Pancreas (tissue), 10 donors: ENCODE data around the gene ZNF611. TPM values are rescaled to one million over a fixed set of nuclear protein-coding genes. Genes with fewer than 3 reads are reported as not detected.
"Not testable (repeated sequence)": the region's sequence is repeated elsewhere in the genome, so short reads cannot be mapped to it uniquely, and the experiment has no call there.

Experiments used
- ATAC-seq, 4 donors: fragments of 200-7000 bp; cut with Tn5 transposase; one replicate each; pipeline versions ENCODE4 v1.8.0 to v1.9.1; 2020; ENCODE audit warnings: mild to moderate bottlenecking in 4 of 4, moderate library complexity in 4 of 4
- DNase-seq, 6 donors: peaks; one replicate each; pipeline ENCODE4 v3.0.0-alpha.2; 2020
- FAIRE-seq: peaks from 2 replicates; lab custom pipeline; 2012; peaks lifted over from hg19 to GRCh38; lab: Jason Lieb, UNC
- H3K27ac ChIP-seq, 4 donors: fragments of 200-600 bp; sonication (generic); 1 replicate in 3 of 4; 2 replicates in 1 of 4; pipeline versions ENCODE4 v1.5.0 to v1.8.0; 2020
- H3K27me3 ChIP-seq, 4 donors: fragments of 200-600 bp; one replicate each; pipeline ENCODE4 v1.8.0; 2021
- H3K36me3 ChIP-seq, 3 donors: fragments of 200-600 bp; sonication (generic) in 1 of 3; one replicate each; pipeline versions ENCODE4 v1.5.0 to v1.8.0; 2020 to 2021
- H3K4me1 ChIP-seq, 3 donors: fragments of 200-600 bp; one replicate each; pipeline ENCODE4 v1.8.0; 2021
- H3K4me3 ChIP-seq, 4 donors: fragments of 200-600 bp; sonication (generic) in 2 of 4; one replicate each; pipeline versions ENCODE4 v1.5.0 to v1.8.0; 2020 to 2021
- H3K9me3 ChIP-seq, 4 donors: fragments of 200-600 bp; one replicate each; pipeline ENCODE4 v1.8.0; 2021
- WGBS, 2 donors: extraction: QIAGEN DNeasy Blood & Tissue Kit; methylation state at CpG; one replicate each; pipeline ENCODE4 v1.1.7; 2013; 5-methylcytosine and 5-hydroxymethylcytosine counted together
- intact Hi-C, 3 donors: fragments of 100-400 bp; cut with DNase I; formaldehyde crosslinking; loops; one replicate each; pipeline versions ENCODE4 v1.11.1 to v1.14.2; 2022
- polyA plus RNA-seq, 2 donors: library from polyadenylated mRNA; stranded (reverse); fragments of 200-250 nt; gene quantifications; one replicate each; pipeline ENCODE4 v1.2.3, GENCODE V29; 2013
- total RNA-seq, 6 donors: library from RNA; stranded (reverse); fragmentation: NEBNext Ultra II Directional in 4 of 6; extraction: Animal tissue kit (Norgen Biotek cat#: 25700) in 4 of 6; gene quantifications; one replicate each; pipeline versions ENCODE4 v1.2.1 to v1.2.4, GENCODE V29; 2021 to 2023
- TF ChIP-seq, protein P1 (sequence below), 4 donors: fragments of 200-600 bp; sonication (generic) in 3 of 4; IDR thresholded peaks; one replicate each; pipeline versions ENCODE4 v1.5.0 to v1.8.0; 2021; ENCODE audit warnings: antibody characterized with exemption in 4 of 4
- donor health status: healthy with polysubstance abuse.
- donor health status: DM: no; HTN: no; CAD: no; lungs with moderate emphysema.
- donor health status: DM: no; HTN: no; CAD: no.
- donor health status: control.
- donor health status: control.
- donor health status: Bipolar disorder and iron deficiency.
- donor health status: DM: yes; HTN: yes; CAD: no.
- donor health status: DM: no; HTN: no; CAD: no.
- donor health status: DM: no; HTN: no; CAD: no.
- donor health status: DM: yes; HTN: yes; CAD: no.

ZNF611 gene
- total and polyA plus RNA-seq, 8 donors = 3.4 to 15.2 (median 6.5) TPM

DNA sequence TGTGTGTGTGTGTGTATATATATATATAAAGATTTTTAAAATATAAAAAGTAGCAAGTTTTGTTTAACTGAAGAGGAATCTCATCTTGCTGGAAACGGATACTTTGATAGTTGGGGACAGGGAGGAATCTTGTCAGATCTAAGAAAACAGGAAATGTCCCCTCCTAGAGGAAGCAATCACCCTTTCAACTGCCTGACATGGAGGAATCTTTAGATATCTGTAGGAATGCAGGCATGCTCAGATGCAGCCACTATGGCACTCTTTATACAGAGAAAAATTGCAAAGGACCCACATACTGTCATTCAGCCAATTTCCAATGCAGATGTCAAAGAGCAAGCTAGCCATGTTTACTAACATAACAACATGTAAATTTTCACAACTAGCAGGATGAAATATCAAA lies 38.8 kb downstream of the ZNF611 start:
- no peak overlapping the region for H3K27ac ChIP-seq
- 32 to 46% methylated on average over 1 of the region's 1 CpG for WGBS, 2 donors
- FAIRE-seq (no peak), DNase-seq (no peak), ATAC-seq (no peak)
- TF ChIP-seq, protein P1, sequence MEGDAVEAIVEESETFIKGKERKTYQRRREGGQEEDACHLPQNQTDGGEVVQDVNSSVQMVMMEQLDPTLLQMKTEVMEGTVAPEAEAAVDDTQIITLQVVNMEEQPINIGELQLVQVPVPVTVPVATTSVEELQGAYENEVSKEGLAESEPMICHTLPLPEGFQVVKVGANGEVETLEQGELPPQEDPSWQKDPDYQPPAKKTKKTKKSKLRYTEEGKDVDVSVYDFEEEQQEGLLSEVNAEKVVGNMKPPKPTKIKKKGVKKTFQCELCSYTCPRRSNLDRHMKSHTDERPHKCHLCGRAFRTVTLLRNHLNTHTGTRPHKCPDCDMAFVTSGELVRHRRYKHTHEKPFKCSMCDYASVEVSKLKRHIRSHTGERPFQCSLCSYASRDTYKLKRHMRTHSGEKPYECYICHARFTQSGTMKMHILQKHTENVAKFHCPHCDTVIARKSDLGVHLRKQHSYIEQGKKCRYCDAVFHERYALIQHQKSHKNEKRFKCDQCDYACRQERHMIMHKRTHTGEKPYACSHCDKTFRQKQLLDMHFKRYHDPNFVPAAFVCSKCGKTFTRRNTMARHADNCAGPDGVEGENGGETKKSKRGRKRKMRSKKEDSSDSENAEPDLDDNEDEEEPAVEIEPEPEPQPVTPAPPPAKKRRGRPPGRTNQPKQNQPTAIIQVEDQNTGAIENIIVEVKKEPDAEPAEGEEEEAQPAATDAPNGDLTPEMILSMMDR (IDR thresholded peaks at IDR 0.05) = no peak
- H3K27me3 ChIP-seq = no peaks in the 10 kb centered on the region
- H3K4me3 ChIP-seq = no peak overlapping the region
- H3K4me1 ChIP-seq = peaks cover 0 to 3% (median 0%) of the 10 kb centered on the region in 3 donors
- intact Hi-C loops = no loop called here
- H3K9me3 ChIP-seq = no peaks in the 10 kb centered on the region
- no peaks in the 10 kb centered on the region for H3K36me3 ChIP-seq

DNA sequence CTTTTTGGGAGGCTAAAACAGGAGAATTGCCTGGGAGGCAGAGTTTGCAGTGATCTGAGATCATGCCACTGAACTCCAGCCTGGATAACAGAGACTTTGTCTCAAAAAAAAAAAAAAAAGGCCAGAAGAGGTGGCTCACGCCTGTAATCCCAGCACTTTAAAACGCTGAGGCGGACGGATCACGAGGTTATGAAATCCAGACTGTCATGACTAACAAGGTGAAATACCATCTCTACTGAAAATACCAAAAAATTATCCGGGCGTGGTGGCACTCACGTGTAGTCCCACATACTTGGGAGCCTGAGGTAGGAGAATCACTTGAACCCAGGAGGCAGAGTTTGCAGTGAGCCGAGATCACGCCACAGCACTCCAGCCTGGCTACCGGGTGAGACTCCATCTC lies 39.9 kb downstream of the ZNF611 start:
- 91 to 94% methylated on average over 11 of the region's 11 CpGs for WGBS, 2 donors
- intact Hi-C loops = no loop called here

DNA sequence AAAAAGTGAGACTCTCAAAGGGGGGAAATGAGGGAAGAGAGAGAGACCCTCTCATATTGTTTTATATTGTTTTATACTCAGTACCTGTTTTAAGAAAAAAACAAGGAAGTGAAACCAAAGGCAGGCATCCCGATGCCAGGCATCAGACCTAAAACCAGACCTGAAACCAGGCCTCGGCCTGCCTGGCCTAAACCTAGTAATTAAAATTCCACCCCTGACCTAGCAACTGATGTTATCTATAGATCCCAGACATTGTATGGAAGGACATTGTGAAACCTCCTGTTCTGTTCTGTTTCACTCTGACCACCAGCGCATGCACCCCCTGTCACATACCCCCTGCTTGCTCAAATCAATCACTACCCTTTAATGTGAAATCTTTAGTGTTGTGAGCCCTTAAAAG lies 40.6 kb downstream of the ZNF611 start:
- H3K4me3 ChIP-seq, H3K4me1 ChIP-seq, H3K27ac ChIP-seq, intact Hi-C loops, H3K36me3 ChIP-seq, DNase-seq, ATAC-seq, H3K27me3 ChIP-seq, H3K9me3 ChIP-seq, FAIRE-seq: not testable (repeated sequence)
- 85% methylated on average over 3 of the region's 3 CpGs for WGBS, 2 donors

More for the DNA sequence above, 39.9 kb downstream of the ZNF611 start:
- peaks cover 0 to 4% (median 0%) of the 10 kb centered on the region in 3 donors for H3K4me1 ChIP-seq
- ATAC-seq (no peak), DNase-seq (no peak), FAIRE-seq (no peak)
- TF ChIP-seq, protein P1 (IDR thresholded peaks at IDR 0.05) = no peak
- no peaks in the 10 kb centered on the region for H3K27me3 ChIP-seq
- H3K27ac ChIP-seq = no peak overlapping the region
- no peak overlapping the region for H3K4me3 ChIP-seq
- no peaks in the 10 kb centered on the region for H3K9me3 ChIP-seq
- H3K36me3 ChIP-seq = no peaks in the 10 kb centered on the region

DNA sequence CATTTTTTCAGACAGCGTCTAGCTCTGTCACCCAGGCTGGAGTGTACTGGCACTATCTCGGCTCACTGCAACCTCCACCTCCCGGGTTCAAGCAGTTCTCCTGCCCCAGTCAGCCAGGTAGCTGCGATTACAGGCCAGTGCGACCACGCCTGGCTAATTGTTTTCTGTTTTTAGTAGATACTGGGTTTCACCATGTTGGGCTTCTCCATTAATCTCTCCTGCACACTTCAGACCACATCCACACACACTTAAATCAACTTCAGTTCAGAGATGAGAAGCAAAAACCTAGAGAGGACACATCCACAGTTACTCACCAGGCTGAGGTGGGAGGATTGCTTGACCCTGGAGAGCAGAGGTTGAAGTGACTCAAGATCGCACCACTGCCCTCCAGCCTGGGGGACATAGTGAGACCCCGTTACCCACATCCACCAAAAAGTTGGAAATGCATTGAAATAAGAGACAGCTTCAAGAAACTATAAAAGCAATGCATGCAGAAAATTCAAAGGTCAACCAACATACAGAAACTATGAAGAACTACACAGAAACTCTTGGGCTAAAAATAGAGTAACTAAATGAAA lies 42.3 kb downstream of the ZNF611 start:
- Histone ChIP-seq H3K27ac (no peak overlapping the region), H3K9me3 (no peaks in the 10 kb centered on the region), H3K4me1 (peaks cover 0 to 4% (median 0%) of the 10 kb centered on the region in 3 donors), H3K4me3 (no peak overlapping the region), H3K27me3 (no peaks in the 10 kb centered on the region), H3K36me3 (no peaks in the 10 kb centered on the region)
- no peak for FAIRE-seq
- intact Hi-C loops = no loop called here
- no peak for ATAC-seq
- TF ChIP-seq, protein P1 (IDR thresholded peaks at IDR 0.05) = no peak
- DNase-seq = no peak
- WGBS, 2 donors = 82% methylated on average over 8 of the region's 8 CpGs

DNA sequence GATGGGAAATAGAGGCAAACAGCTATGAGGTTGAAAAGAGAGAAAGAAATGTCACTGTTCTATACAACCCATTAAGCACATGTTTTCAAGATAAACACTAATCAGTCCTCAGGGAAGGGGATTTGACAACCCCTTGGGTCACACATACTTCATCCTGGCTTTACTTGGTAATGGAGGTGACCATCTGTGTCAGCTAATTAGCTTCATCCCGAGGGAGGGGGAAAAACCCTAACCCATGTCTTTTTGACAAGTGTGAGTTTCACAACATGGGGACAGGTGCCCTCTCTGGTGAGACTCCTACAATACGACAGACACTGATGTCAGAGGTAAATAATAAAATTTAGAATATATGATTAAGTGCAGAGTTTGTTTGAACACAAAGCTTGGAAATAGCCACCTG lies 43.1 kb downstream of the ZNF611 start:
- FAIRE-seq (no peak), DNase-seq (no peak), ATAC-seq (no peak)
- Histone ChIP-seq H3K36me3 (no peaks in the 10 kb centered on the region), H3K27ac (peak overlapping the region in 1 of 4 donors; percentile 90), H3K9me3 (no peaks in the 10 kb centered on the region), H3K27me3 (no peaks in the 10 kb centered on the region), H3K4me1 (peaks cover 0 to 4% (median 0%) of the 10 kb centered on the region in 3 donors), H3K4me3 (no peak overlapping the region)
- intact Hi-C loops = no loop called here
- 26 to 35% methylated on average over 2 of the region's 2 CpGs for WGBS, 2 donors
- TF ChIP-seq, protein P1 (IDR thresholded peaks at IDR 0.05) = no peak
